ENCODE data around the gene PI4KA. TPM values are rescaled to one million over a fixed set of nuclear protein-coding genes. Genes with fewer than 3 reads are reported as not detected.

Gene PI4KA
- total and polyA plus RNA-seq, 2 experiments from 2014 or later: 17.1 to 38.1 TPM

DNA sequence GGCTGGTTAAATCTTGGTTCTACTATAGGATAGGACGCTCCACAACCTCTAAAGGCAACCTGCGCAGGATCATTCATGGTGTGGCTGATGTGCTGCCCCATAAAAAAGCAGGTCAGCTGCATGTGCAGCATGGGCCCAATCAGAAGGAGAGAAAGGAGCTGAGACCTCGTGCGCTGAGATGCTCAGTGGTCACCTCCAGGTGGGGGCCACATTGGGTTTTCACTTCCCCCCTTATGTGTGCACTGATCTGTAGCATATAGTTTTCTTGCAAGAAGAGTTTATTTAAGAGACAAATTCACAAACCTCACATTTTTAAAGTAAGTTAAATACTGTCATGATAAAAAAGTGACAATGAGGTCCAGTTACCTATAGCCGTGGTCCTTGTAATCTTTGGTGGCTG, 60.4 kb downstream of the PI4KA start:
- H3K4me3 Mint-ChIP-seq: no peak overlapping the region
- Histone ChIP-seq H3K27ac (ENCODE audit: low read depth) (no peak overlapping the region), H4K20me1 (replicated peaks; ENCODE audit: insufficient read depth) (0 out of 2 replicates have a peak, but pooled peaks cover 9% of the 10 kb centered on the region), H3K36me3 (ENCODE audit: insufficient read depth) (peaks cover 3% of the 10 kb centered on the region), H2AFZ (no peak overlapping the region), H3K4me1 (ENCODE audit: insufficient read depth) (no peaks in the 10 kb centered on the region), H3K9me2 (ENCODE audit: insufficient read depth) (no peaks in the 10 kb centered on the region), H3K79me2 (replicated peaks; ENCODE audit: insufficient read depth) (no peaks in the 10 kb centered on the region), H3K4me3 (no peak overlapping the region), H3F3A (replicated peaks; ENCODE audit: low read depth) (no peaks in the 10 kb centered on the region), H3K4me2 (no peak overlapping the region), H3K27me3 (ENCODE audit: insufficient read depth) (no peaks in the 10 kb centered on the region)
- DNase-seq (ENCODE audit: low spot score) (no peak), ATAC-seq (no peak)
- H3K9me3 Mint-ChIP-seq: no peaks in the 10 kb centered on the region
- TF ChIP-seq EZH2 (IDR thresholded peaks at IDR 0.05; ENCODE audit: low read depth, unreplicated experiment) (no peak), EZH2phosphoT487 (IDR thresholded peaks at IDR 0.05; ENCODE audit: unreplicated experiment) (no peak), POLR2AphosphoS5 (IDR thresholded peaks at IDR 0.05; ENCODE audit: low read depth) (no peak), NANOG (IDR thresholded peaks at IDR 0.05; ENCODE audit: borderline replicate concordance) (no peak), ZNF331 (CRISPR knock-in tag; IDR thresholded peaks at IDR 0.05; ENCODE audit: low read depth) (no peak), ZNF114 (CRISPR knock-in tag; IDR thresholded peaks at IDR 0.05) (no peak), CREB1 (CRISPR knock-in tag; IDR thresholded peaks at IDR 0.05; ENCODE audit: low read depth) (no peak), STAT1 (IDR thresholded peaks at IDR 0.05; ENCODE audit: unreplicated experiment) (no peak), JUNB (IDR thresholded peaks at IDR 0.05; ENCODE audit: unreplicated experiment) (no peak)
- TF ChIP-seq, protein P1, sequence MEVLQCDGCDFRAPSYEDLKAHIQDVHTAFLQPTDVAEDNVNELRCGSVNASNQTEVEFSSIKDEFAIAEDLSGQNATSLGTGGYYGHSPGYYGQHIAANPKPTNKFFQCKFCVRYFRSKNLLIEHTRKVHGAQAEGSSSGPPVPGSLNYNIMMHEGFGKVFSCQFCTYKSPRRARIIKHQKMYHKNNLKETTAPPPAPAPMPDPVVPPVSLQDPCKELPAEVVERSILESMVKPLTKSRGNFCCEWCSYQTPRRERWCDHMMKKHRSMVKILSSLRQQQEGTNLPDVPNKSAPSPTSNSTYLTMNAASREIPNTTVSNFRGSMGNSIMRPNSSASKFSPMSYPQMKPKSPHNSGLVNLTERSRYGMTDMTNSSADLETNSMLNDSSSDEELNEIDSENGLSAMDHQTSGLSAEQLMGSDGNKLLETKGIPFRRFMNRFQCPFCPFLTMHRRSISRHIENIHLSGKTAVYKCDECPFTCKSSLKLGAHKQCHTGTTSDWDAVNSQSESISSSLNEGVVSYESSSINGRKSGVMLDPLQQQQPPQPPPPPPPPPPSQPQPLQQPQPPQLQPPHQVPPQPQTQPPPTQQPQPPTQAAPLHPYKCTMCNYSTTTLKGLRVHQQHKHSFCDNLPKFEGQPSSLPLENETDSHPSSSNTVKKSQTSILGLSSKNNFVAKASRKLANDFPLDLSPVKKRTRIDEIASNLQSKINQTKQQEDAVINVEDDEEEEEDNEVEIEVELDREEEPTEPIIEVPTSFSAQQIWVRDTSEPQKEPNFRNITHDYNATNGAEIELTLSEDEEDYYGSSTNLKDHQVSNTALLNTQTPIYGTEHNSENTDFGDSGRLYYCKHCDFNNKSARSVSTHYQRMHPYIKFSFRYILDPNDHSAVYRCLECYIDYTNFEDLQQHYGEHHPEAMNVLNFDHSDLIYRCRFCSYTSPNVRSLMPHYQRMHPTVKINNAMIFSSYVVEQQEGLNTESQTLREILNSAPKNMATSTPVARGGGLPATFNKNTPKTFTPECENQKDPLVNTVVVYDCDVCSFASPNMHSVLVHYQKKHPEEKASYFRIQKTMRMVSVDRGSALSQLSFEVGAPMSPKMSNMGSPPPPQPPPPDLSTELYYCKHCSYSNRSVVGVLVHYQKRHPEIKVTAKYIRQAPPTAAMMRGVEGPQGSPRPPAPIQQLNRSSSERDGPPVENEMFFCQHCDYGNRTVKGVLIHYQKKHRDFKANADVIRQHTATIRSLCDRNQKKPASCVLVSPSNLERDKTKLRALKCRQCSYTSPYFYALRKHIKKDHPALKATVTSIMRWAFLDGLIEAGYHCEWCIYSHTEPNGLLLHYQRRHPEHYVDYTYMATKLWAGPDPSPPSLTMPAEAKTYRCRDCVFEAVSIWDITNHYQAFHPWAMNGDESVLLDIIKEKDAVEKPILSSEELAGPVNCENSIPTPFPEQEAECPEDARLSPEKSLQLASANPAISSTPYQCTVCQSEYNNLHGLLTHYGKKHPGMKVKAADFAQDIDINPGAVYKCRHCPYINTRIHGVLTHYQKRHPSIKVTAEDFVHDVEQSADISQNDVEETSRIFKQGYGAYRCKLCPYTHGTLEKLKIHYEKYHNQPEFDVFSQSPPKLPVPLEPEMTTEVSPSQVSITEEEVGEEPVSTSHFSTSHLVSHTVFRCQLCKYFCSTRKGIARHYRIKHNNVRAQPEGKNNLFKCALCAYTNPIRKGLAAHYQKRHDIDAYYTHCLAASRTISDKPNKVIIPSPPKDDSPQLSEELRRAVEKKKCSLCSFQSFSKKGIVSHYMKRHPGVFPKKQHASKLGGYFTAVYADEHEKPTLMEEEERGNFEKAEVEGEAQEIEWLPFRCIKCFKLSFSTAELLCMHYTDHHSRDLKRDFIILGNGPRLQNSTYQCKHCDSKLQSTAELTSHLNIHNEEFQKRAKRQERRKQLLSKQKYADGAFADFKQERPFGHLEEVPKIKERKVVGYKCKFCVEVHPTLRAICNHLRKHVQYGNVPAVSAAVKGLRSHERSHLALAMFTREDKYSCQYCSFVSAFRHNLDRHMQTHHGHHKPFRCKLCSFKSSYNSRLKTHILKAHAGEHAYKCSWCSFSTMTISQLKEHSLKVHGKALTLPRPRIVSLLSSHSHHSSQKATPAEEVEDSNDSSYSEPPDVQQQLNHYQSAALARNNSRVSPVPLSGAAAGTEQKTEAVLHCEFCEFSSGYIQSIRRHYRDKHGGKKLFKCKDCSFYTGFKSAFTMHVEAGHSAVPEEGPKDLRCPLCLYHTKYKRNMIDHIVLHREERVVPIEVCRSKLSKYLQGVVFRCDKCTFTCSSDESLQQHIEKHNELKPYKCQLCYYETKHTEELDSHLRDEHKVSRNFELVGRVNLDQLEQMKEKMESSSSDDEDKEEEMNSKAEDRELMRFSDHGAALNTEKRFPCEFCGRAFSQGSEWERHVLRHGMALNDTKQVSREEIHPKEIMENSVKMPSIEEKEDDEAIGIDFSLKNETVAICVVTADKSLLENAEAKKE (CRISPR knock-in tag; IDR thresholded peaks at IDR 0.05): no peak
- TF ChIP-seq, protein P2, sequence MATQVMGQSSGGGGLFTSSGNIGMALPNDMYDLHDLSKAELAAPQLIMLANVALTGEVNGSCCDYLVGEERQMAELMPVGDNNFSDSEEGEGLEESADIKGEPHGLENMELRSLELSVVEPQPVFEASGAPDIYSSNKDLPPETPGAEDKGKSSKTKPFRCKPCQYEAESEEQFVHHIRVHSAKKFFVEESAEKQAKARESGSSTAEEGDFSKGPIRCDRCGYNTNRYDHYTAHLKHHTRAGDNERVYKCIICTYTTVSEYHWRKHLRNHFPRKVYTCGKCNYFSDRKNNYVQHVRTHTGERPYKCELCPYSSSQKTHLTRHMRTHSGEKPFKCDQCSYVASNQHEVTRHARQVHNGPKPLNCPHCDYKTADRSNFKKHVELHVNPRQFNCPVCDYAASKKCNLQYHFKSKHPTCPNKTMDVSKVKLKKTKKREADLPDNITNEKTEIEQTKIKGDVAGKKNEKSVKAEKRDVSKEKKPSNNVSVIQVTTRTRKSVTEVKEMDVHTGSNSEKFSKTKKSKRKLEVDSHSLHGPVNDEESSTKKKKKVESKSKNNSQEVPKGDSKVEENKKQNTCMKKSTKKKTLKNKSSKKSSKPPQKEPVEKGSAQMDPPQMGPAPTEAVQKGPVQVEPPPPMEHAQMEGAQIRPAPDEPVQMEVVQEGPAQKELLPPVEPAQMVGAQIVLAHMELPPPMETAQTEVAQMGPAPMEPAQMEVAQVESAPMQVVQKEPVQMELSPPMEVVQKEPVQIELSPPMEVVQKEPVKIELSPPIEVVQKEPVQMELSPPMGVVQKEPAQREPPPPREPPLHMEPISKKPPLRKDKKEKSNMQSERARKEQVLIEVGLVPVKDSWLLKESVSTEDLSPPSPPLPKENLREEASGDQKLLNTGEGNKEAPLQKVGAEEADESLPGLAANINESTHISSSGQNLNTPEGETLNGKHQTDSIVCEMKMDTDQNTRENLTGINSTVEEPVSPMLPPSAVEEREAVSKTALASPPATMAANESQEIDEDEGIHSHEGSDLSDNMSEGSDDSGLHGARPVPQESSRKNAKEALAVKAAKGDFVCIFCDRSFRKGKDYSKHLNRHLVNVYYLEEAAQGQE (IDR thresholded peaks at IDR 0.05; ENCODE audit: unreplicated experiment): no peak
- TF ChIP-seq, protein P3, sequence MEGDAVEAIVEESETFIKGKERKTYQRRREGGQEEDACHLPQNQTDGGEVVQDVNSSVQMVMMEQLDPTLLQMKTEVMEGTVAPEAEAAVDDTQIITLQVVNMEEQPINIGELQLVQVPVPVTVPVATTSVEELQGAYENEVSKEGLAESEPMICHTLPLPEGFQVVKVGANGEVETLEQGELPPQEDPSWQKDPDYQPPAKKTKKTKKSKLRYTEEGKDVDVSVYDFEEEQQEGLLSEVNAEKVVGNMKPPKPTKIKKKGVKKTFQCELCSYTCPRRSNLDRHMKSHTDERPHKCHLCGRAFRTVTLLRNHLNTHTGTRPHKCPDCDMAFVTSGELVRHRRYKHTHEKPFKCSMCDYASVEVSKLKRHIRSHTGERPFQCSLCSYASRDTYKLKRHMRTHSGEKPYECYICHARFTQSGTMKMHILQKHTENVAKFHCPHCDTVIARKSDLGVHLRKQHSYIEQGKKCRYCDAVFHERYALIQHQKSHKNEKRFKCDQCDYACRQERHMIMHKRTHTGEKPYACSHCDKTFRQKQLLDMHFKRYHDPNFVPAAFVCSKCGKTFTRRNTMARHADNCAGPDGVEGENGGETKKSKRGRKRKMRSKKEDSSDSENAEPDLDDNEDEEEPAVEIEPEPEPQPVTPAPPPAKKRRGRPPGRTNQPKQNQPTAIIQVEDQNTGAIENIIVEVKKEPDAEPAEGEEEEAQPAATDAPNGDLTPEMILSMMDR (conservative IDR thresholded peaks at IDR 0.05; ENCODE audit: low read depth in 2 of 2): no peak
- TF ChIP-seq, protein P4, sequence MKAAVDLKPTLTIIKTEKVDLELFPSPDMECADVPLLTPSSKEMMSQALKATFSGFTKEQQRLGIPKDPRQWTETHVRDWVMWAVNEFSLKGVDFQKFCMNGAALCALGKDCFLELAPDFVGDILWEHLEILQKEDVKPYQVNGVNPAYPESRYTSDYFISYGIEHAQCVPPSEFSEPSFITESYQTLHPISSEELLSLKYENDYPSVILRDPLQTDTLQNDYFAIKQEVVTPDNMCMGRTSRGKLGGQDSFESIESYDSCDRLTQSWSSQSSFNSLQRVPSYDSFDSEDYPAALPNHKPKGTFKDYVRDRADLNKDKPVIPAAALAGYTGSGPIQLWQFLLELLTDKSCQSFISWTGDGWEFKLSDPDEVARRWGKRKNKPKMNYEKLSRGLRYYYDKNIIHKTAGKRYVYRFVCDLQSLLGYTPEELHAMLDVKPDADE (IDR thresholded peaks at IDR 0.05): no peak
- no peak overlapping the region for H3K27ac Mint-ChIP-seq
- H3K36me3 Mint-ChIP-seq (ENCODE audit: low read depth): peaks cover 9% of the 10 kb centered on the region
- no peaks in the 10 kb centered on the region for H3K27me3 Mint-ChIP-seq (ENCODE audit: insufficient read depth, low read depth, poor library complexity)
- H3K4me1 Mint-ChIP-seq: no peaks in the 10 kb centered on the region
